ENCODE measurements around the gene RALGPS1.

DNA sequence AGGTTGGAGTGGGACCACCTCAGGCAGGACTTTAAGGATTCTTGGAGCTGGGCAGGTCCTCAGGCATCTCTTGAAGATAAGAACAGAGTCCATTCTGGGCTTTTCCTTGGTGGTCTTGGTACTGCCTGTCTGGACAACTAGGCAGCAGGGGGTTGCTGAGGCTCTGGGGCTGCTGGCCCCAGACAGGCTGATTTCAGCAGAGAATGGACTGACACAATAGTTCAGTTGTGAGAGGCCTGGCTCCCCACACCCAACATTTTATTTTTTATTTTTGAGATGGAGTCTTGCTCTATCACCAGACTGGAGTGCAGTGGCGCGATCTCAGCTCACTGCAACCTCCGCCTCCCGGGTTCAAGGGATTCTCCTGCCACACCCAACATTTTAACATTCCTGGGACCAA is 203.2 kb downstream of the RALGPS1 start:
- TF ChIP-seq, protein P1, sequence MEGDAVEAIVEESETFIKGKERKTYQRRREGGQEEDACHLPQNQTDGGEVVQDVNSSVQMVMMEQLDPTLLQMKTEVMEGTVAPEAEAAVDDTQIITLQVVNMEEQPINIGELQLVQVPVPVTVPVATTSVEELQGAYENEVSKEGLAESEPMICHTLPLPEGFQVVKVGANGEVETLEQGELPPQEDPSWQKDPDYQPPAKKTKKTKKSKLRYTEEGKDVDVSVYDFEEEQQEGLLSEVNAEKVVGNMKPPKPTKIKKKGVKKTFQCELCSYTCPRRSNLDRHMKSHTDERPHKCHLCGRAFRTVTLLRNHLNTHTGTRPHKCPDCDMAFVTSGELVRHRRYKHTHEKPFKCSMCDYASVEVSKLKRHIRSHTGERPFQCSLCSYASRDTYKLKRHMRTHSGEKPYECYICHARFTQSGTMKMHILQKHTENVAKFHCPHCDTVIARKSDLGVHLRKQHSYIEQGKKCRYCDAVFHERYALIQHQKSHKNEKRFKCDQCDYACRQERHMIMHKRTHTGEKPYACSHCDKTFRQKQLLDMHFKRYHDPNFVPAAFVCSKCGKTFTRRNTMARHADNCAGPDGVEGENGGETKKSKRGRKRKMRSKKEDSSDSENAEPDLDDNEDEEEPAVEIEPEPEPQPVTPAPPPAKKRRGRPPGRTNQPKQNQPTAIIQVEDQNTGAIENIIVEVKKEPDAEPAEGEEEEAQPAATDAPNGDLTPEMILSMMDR (IDR thresholded peaks at IDR 0.05; ENCODE audit: low read depth, low read length): no peak
- no peak for TF ChIP-seq EZH2phosphoT487 (IDR thresholded peaks at IDR 0.05; ENCODE audit: low read depth)

All from OCI-LY3 (cell line).